MM.1S (cell line): ENCODE results near the gene NTRK1.
A peak's percentile ranks its signal among the peaks of the same experiment; 100 is the strongest.

Experiments used
- DNase-seq: peaks from one replicate; pipeline ENCODE4 v3.0.0-alpha.2; 2015
- H2AFZ ChIP-seq: fragments of 300-600 bp; sonication (generic); 2 replicates; pipeline ENCODE4 v1.6.0; 2016; ENCODE audit warnings: antibody characterized with exemption, low read length
- H3F3A ChIP-seq: fragments of 300-600 bp; sonication (generic); 2 replicates; pipeline ENCODE4 v1.6.1; 2016; ENCODE audit warnings: mild to moderate bottlenecking, antibody characterized with exemption, low read length, moderate library complexity, mixed read lengths; ENCODE audit not compliant: insufficient read depth
- H3K27ac ChIP-seq: fragments of 300-600 bp; sonication (generic); 2 replicates; pipeline ENCODE4 v1.5.1; 2016; ENCODE audit warnings: mild to moderate bottlenecking, low read length
- H3K27me3 ChIP-seq: fragments of 300-600 bp; sonication (generic); replicated peaks from 2 replicates; pipeline ENCODE4 v1.6.0; 2016; ENCODE audit warnings: low read length; ENCODE audit not compliant: insufficient read depth
- H3K36me3 ChIP-seq: fragments of 300-600 bp; sonication (generic); replicated peaks from 2 replicates; pipeline ENCODE4 v1.6.1; 2016; ENCODE audit warnings: mild to moderate bottlenecking, low read length, mixed read lengths; ENCODE audit not compliant: insufficient read depth
- H3K4me1 ChIP-seq: fragments of 300-600 bp; sonication (generic); 2 replicates; pipeline ENCODE4 v1.6.1; 2016; ENCODE audit warnings: low read length, mixed read lengths
- H3K4me2 ChIP-seq: fragments of 300-600 bp; sonication (generic); 2 replicates; pipeline ENCODE4 v1.6.0; 2016; ENCODE audit warnings: low read depth, low read length
- H3K4me3 ChIP-seq: fragments of 300-600 bp; sonication (generic); 2 replicates; pipeline ENCODE4 v1.5.1; 2016; ENCODE audit warnings: low read length, mixed read lengths
- H3K79me2 ChIP-seq: fragments of 300-600 bp; sonication (generic); 2 replicates; pipeline ENCODE4 v1.6.1; 2016; ENCODE audit warnings: mixed run types, low read length, mixed read lengths
- H3K9ac ChIP-seq: fragments of 300-600 bp; sonication (generic); 2 replicates; pipeline ENCODE4 v1.6.1; 2016; ENCODE audit warnings: low read length, mixed read lengths
- H3K9me2 ChIP-seq: fragments of 300-600 bp; sonication (generic); replicated peaks from 2 replicates; pipeline ENCODE4 v1.6.1; 2016; ENCODE audit warnings: mild to moderate bottlenecking, low read length, mixed read lengths; ENCODE audit not compliant: insufficient read depth
- H3K9me3 ChIP-seq: fragments of 300-600 bp; sonication (generic); replicated peaks from 2 replicates; pipeline ENCODE4 v1.6.1; 2016; ENCODE audit warnings: mild to moderate bottlenecking, low read length, mixed read lengths; ENCODE audit not compliant: insufficient read depth
- H4K20me1 ChIP-seq: fragments of 300-600 bp; sonication (generic); 2 replicates; pipeline ENCODE4 v1.6.1; 2016; ENCODE audit warnings: mild to moderate bottlenecking, low read length, moderate library complexity, mixed read lengths; ENCODE audit not compliant: insufficient read depth
- EZH2 ChIP-seq: fragments of 300-600 bp; sonication (generic); optimal IDR thresholded peaks from 2 replicates; pipeline ENCODE3; 2017; ENCODE audit warnings: low read depth, mild to moderate bottlenecking, antibody characterized with exemption, low read length, mixed read lengths
- EZH2phosphoT487 ChIP-seq: fragments of 300-600 bp; sonication (generic); IDR thresholded peaks from 2 replicates; pipeline ENCODE4 v1.6.1; 2018; ENCODE audit warnings: antibody characterized with exemption, low read length
- TF ChIP-seq, protein P1 (sequence below): fragments of 300-600 bp; sonication (generic); IDR thresholded peaks from 2 replicates; pipeline ENCODE4 v1.5.1; 2016; ENCODE audit warnings: antibody characterized with exemption, low read length, mixed read lengths

Gene NTRK1

GRCh38 chr1:156860113-156860627 lies 495 bp upstream of the NTRK1 start:
- Histone ChIP-seq H3K4me2 (peak overlapping the region; percentile 90), H3K79me2 (no peaks in the 10 kb centered on the region), H2AFZ (peak overlapping the region; percentile 28), H3K27me3 (peaks cover 71% of the 10 kb centered on the region), H3K27ac (no peak overlapping the region), H3K9me2 (no peaks in the 10 kb centered on the region), H4K20me1 (no peaks in the 10 kb centered on the region), H3K4me3 (peak overlapping the region; percentile 39), H3F3A (no peaks in the 10 kb centered on the region), H3K36me3 (no peaks in the 10 kb centered on the region), H3K4me1 (peaks cover 24% of the 10 kb centered on the region), H3K9me3 (no peaks in the 10 kb centered on the region), H3K9ac (no peak overlapping the region)
- peak; percentile 54 for DNase-seq
- TF ChIP-seq, protein P1, sequence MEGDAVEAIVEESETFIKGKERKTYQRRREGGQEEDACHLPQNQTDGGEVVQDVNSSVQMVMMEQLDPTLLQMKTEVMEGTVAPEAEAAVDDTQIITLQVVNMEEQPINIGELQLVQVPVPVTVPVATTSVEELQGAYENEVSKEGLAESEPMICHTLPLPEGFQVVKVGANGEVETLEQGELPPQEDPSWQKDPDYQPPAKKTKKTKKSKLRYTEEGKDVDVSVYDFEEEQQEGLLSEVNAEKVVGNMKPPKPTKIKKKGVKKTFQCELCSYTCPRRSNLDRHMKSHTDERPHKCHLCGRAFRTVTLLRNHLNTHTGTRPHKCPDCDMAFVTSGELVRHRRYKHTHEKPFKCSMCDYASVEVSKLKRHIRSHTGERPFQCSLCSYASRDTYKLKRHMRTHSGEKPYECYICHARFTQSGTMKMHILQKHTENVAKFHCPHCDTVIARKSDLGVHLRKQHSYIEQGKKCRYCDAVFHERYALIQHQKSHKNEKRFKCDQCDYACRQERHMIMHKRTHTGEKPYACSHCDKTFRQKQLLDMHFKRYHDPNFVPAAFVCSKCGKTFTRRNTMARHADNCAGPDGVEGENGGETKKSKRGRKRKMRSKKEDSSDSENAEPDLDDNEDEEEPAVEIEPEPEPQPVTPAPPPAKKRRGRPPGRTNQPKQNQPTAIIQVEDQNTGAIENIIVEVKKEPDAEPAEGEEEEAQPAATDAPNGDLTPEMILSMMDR: peak; percentile 93
- TF ChIP-seq EZH2phosphoT487: no peak

GRCh38 chr1:156862584-156862983 lies 1.9 kb downstream of the NTRK1 start:
- Histone ChIP-seq H2AFZ (no peak overlapping the region), H4K20me1 (no peaks in the 10 kb centered on the region), H3K79me2 (no peaks in the 10 kb centered on the region), H3K4me3 (no peak overlapping the region), H3K4me2 (no peak overlapping the region), H3F3A (no peaks in the 10 kb centered on the region), H3K27me3 (peaks cover 59% of the 10 kb centered on the region), H3K9me2 (no peaks in the 10 kb centered on the region), H3K4me1 (peaks cover 24% of the 10 kb centered on the region), H3K27ac (no peak overlapping the region), H3K9ac (no peak overlapping the region), H3K9me3 (no peaks in the 10 kb centered on the region), H3K36me3 (no peaks in the 10 kb centered on the region)
- TF ChIP-seq EZH2phosphoT487 (no peak), EZH2 (no peak)
- TF ChIP-seq, protein P1: no peak
- DNase-seq: no peak

GRCh38 chr1:156862997-156863599 lies 2.4 kb downstream of the NTRK1 start:
- TF ChIP-seq EZH2: no peak
- TF ChIP-seq EZH2phosphoT487: no peak
- TF ChIP-seq, protein P1: no peak
- no peaks in the 10 kb centered on the region for H3K79me2 ChIP-seq
- H2AFZ ChIP-seq: no peak overlapping the region
- peaks cover 24% of the 10 kb centered on the region for H3K4me1 ChIP-seq
- no peaks in the 10 kb centered on the region for H3K9me3 ChIP-seq
- H3K9ac ChIP-seq: no peak overlapping the region
- H3K36me3 ChIP-seq: no peaks in the 10 kb centered on the region
- H3K4me3 ChIP-seq: no peak overlapping the region
- no peak overlapping the region for H3K27ac ChIP-seq
- H3K4me2 ChIP-seq: peak overlapping the region; percentile 21; the same call in 1 of the 2 replicates
- H3K9me2 ChIP-seq: no peaks in the 10 kb centered on the region
- H3F3A ChIP-seq: no peaks in the 10 kb centered on the region
- peaks cover 54% of the 10 kb centered on the region for H3K27me3 ChIP-seq
- DNase-seq: no peak
- no peaks in the 10 kb centered on the region for H4K20me1 ChIP-seq
